HL-60/S4 (cell line): ENCODE measurements around the gene GAREM1.

ENCODE experiments used
- in situ Hi-C: fragments of 300-500 bp; cut with MboI; formaldehyde crosslinking; loops from 2 replicates; pipeline ENCODE4 v1.14.3; 2022; ENCODE audit warnings: low sequenced_read_pairs

GAREM1 gene

DNA sequence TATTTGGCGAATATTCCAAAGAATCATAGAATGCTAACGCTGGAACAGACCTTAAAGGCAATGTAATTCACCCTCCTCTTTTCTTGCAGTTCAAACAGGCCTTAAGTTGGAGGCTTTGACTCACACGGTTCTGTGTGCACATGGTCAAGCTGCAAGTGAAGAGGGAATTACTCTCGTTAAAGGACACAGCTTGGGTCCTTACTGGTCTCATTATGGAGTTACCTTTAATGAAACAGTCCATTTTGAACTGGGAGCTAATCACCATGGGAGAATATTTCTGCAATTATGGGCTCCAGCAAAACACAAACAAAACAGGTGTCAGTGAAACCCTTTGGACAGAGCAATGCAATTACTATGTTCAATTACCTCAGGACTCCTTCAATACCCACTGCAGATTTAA is 135.5 kb downstream of the GAREM1 start:
- in situ Hi-C loops: no loop called here

DNA sequence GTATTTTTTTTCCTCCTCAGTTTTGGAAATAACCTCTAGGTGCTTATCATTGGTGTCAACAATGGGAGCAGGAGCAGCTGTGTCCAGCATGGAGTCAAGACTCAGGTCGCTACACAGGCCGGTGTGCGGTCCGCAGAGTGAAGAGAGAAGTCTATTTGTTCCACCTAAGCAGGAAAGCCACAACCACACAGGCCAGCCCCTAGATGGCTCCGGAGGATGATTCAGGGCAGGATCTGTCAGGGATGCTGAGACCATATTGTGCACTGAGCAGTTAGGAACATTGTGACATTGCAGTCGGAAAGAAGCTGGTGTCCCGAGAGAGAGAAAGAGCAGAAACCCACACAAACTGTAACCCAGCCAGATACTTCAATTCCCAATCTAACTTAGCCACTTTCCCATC is 136.9 kb downstream of the GAREM1 start:
- in situ Hi-C loops: no loop called here

DNA sequence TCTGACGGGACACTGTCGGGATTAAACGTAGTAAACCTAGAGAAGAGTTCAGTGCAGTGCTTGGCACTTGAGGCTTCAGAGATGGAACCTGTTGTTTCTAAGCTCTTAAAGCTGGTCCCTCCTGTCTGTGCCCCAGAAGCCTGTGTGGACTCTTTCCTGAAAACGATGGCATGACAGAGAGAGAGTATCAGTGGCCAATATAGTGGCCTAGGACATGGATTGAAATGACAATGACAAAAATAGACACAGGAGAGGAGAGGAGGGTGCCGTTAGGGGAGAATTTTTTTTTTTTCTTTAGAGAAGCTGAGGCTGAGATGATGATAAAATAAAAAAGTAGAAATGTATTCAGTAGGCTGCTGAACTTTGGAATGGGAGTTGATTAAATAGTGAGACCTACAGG is 138.0 kb downstream of the GAREM1 start:
- in situ Hi-C loops: no loop called here

DNA sequence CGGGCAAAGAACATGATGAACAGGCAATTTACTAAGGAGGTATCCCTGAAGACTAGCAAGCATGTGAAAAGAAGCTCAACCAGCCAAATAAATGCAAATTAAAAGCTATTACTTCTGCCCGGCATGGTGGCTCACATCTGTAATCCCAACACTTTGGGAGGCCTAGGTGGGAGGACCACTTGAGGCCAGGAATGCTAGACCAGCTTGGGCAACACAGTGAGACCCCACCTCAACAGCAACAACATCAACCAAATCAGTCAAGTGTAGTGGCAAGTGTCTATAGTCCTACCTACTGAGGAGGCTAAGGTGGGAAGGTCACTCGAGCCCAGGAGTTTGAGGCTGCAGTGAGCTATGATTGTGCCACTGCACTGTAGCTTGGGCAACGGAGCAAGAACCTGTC is 141.7 kb downstream of the GAREM1 start:
- in situ Hi-C loops: no loop called here

DNA sequence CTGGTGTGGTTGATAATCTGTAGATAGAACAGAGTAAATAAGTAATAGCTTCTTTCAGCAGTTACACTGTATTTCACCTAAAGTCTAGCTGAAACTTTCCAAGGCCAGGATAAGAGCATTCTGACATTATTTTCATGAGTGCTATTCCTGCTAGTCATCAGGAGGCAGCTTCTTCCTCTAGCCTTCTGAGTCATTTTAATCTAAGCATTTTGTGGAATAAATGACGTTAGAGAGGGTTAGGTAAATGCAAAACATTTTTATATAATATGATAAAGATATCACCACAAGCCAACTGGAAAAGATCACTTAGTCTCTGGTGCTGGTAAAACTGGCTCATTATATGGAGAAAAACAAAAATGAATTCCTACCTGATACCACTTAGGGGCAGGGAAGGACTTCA is 142.3 kb downstream of the GAREM1 start:
- in situ Hi-C loops: no loop called here

DNA sequence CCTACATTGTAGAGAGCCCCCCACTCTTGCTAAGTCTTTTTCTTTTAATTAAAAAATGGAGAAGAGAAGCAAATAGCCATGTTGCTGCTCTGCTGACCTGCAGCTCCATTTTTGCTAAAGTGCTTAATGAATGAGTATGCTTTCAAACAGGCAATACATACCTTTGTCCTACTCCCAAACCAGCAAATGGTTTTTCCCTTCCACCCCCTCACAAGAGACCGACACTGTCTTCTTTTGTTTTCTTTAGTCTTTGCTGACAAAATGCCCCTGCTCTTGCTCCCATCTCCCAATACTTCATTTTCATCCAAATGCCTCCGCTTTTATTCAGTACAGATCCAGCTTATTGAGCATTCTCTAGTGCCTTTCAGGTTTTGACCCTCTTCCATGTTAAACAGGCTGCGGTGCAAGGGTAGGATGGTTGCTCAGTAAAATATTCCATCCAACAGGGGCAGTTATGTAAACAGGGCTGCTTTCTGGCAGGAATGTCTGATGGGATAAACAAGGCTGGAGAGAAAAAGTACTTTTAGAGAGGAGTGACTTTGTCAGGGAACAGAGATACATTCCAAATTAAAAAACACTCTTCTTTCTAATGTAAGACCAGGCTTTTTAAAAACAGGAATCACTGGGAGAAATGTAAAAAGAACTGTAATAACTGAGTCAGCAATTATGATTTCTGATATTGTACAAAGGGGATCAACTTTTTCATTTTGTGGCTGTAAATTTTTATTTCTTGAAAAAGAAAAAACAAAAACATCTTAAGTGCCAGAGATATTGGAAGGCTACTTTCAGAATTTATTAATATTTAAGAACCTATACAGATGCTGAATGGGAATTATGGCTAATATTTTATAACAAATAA is 144.0 kb downstream of the GAREM1 start:
- in situ Hi-C loops: no loop called here

DNA sequence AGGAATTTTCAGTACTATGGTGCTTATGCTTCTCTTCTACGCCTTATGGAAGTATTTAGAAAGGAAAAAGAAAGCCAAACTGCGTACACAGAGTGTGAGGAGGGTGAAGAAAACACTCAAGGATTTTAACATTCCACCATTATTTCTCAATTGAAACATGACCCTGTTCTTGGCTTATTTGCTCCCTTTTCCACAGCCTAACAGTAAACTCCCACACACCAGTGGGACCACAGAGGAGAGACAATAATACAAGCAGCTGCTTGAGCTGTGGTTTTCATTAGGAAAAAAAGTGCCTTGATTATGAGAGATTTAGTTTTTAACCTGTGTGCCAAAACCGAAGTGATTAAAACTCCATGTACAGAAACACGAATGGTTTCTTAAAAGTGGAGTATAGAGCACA is 146.5 kb downstream of the GAREM1 start:
- in situ Hi-C loops: no loop called here

DNA sequence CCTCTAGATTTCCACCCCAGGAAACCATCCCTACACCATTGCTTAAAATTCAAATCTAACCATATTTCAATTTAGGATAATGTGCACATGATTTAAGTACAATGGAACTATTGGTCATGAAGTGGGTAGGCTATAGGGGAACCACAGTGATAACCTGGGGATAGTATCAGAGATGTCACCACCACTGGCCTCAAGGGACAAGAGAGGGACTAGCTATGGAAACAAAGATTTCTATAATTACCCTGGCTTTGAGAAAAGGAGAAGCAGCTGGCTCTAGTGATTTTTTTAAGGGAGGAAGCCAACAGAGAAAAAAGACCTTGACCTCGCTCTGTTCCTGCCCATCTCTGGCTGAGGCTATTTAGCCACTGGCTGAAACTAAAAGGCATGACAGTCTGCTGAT is 148.9 kb downstream of the GAREM1 start:
- in situ Hi-C loops: no loop called here

DNA sequence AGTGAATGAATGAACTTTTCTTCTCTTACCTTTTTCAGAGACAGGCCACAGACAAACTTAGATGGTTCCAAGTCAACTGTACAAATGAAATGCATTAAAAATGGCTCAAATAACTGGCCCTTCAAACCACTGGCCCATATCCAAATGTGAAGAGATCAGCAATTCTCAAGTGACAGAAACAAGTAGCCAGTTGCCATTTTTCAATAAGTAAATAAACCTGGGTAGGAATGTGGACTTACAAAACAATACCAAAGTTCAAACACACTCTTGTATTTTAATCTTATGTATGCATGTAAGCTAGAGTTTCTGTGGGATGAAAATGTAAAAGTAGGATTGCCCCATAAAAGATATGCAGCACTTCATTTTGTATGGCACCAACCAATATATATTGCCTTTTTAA is 151.6 kb downstream of the GAREM1 start:
- in situ Hi-C loops: no loop called here

DNA sequence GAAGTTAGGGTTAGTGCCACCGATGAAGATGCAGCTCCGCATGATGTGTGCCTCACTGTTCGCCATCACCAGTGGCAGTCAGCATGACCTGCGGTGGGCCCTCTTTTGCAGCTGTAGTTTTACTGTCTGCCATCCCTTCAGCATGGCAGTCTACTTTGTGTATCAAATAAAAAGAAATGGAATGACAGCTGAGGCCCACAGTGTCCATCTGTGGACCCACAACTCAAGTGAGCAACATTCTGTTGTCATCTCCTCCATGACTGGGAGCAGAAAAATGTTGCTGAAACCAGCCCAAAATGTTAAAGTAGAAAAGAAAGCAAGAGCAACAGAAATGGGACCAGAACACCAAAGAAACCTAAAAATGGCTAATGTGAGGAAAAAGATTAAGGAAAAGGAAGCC is 152.1 kb downstream of the GAREM1 start:
- in situ Hi-C loops: no loop called here

DNA sequence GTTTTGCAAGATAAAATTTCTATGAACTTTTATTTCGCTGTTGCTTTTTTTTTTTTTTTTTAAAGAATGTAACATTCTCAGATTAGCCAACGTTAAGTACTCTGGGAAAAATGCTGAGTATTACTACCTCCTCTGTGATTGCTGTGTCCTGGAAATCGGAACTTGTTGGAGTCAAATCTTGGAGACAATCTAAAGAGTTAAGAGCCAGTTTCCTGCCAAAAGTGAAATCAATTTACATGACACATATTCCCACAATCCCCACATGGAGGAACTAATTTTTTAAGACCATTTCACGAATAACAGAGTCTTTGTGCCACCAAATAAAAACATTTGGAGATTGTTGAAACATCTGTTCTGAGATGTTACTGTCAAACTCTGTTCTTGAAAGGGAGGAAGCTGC is 153.0 kb downstream of the GAREM1 start:
- in situ Hi-C loops: no loop called here

DNA sequence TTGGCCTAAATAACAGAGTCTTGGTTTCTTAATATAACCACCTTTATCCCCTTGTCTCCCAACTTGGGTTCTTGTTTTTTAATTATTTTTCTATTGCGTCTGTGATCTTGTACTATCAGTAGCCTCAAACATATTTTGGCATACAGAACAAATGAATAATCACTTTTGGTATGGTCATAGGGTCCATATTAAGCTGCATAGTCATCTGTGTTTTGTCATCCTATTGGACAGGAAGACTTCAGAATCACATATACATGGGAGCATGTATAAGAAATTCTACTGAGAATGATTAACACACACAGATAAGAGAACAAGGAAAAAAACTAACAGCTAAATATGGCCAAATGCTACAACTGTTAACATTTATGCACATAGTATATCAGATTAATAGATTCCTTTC is 154.8 kb downstream of the GAREM1 start:
- in situ Hi-C loops: no loop called here

DNA sequence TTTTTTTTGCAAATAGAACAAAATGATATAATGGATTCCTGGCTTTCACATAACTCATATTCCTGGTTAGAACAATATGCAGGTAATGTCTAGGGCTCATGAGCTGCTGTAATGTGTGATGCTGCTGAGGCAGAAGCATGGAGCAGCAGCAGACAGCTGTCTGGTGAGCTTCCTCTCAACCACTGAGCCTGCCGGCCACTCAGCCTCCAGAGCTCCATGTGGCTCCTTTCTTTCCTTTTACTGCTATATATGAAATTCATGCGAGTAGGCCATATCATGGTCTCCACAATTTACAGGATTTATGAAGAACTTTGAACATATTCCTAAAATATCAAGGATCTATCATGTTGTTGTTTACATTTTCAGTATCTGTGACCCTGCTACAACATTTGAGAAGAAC is 159.9 kb downstream of the GAREM1 start:
- in situ Hi-C loops: no loop called here

DNA sequence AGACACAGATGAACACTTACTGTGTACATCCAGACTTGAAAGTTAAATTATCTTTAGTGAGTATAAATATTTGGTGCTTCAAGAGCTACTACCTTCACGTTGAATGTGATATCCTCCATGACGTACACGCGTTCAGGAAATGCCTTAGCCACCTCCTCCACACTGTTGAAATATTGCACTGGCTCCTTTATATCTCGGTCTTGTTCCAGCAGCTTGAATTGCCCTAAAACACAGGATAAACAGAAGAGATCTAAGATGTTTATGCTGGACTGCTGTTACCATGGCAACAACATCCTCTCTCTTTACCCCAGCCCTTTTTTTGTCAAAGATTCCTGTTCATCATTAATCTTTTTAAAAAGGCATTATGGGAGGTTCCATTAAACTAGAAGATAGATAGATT is 160.6 kb downstream of the GAREM1 start:
- in situ Hi-C loops: no loop called here

DNA sequence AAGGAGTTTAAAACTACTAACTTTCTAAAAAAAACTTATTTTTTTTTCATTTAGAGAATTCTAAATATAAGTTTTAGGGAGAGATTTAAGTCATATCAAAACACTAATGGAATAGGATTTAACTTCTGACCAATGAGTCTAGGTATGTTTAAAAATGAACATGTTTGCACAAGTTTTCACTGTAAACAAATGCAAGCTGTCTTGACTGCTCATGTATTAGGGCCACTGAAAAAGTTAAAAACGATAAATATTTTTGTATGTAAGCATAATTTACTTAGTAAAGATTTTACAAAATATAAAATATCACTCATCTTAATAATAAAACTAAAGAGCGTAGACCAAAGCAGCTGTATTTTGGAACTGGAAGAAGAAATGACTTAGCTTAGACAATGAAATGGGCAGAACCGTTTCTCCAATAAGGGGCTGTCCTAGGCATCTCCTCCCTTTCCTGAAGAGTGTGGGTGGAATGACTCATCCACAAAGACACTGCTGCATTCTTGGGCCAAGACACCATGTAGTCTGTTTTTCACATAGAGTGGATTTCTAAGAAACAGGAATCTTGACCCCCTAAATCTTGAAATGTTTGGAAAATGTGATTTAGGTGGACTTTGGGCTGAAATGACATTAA is 162.1 kb downstream of the GAREM1 start:
- in situ Hi-C loops: no loop called here

DNA sequence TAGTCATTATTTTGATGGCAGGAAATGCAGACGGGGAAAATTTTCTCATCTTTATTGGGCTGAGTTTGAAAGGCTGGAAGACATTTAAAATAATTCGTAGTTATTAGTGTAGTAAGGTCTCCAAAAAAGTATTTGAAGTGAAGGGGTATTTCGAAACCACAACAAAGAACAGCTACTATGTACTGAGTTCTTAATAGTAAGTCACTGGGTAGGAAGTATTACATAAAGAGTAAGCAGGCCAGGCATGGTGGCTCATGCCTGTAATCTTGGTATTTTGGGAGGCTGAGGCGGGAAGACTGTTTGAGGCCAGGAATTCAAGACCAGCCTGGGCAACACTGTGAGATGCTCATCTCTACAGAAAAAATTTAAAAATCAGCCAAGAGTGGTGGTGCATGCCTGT is 167.3 kb downstream of the GAREM1 start:
- in situ Hi-C loops: no loop called here

DNA sequence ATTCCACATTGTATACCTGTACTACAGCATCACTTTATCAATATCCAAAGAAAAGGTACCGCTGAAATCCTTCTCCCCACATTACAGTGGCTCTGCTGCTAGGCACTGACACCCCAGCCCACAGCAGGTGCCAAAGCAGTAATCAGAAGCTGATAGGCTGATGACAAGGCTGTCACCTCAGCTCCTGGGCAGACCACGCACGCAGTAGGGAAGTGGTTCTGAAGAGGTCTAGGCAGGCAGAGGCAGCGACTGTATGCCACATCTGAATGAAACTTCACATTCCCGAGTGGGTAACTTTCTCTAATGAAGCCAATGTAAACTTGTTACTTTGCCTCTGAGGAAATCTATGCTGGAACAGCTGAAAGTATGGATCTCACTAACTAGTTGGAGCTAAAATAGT is 167.9 kb downstream of the GAREM1 start:
- in situ Hi-C loops: no loop called here

DNA sequence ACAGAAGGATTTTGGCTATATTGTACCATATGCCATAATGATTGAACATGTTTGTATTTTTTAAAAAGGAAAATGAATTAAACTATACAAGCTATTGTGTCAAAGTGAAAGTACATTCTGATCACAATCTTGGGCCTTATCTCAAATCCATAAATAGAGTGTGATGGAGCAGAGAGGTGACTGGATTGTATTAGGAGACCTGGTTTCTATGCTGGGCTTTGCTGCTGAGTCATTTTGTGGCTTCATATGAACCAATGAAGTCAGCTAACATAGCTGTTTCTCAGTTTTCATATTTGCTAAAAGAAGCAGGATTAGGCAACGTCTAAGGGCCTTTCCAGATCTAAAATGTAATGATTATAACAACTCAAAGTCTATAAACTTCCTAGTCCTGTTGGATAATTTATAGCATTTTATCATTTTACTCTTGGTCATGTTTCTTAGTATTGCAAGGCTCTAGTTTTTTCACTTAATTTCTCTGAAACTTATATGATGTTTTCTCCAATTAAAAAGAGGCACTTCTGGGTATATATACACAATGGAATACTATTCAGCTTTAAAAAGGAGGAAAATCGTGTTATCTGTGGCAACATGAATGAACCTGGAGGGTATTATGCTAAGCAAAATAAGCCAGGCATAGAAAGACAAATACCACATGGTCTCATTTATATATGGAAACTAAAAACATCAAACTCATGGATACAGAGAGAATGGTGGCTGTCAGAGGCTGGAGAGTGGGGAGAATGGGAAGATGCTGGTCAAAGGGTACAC is 168.5 kb downstream of the GAREM1 start:
- in situ Hi-C loops: no loop called here

DNA sequence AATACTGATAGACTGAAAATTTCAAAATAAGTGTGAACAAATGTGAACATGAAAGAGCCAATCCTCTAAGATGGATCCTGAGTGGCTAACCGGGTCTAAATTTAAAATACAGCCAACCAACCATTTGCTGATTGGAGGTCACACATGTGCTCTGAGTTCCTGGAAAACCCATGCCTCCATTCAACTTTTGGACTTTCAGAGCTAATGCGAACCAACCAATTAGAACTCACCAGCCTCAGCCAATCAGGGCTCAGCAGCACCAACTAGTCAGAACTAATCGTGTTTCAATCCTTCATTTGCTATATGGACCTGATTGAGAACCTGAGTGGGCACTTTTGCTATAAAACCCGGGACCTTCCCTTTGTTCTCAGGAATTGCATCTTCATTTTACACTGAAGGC is 169.3 kb downstream of the GAREM1 start:
- in situ Hi-C loops: no loop called here

DNA sequence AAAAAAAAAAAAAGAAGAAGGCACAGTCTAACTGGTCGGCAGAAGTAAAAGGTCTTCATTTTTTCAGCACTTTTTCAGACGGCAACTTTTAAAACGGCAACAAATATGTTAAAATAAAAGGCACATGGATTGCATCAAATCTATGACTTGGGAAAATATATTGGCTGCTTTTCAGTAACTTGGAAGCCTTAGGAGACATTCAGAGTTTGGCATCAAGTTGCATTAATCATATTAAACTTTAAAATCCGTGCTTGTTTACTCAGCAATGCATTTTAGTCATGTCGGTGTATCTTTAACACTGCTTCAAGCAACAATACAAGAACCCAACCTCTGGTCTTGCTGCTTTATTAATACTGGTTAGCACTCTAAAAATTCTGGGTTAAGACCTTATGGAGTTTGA is 169.8 kb downstream of the GAREM1 start:
- in situ Hi-C loops: no loop called here

DNA sequence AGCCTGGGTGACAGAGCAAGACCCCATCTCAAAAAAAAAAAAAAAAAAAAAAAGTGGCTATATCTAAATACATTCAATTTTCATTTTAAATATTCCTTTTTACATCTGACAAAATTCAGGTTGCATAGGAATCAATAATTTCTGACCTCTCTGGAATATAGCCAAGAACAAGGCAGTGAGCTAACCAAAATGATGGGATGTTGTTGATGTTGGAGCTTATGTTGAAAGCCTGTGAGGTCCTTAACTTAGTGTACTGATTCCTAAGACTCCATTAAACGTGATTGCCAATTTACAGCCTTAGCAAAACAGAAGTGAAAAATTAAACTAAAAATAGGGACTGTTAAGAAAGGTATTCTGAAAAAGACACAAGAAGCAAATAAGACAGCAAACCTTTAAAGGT is 171.2 kb downstream of the GAREM1 start:
- in situ Hi-C loops: no loop called here

DNA sequence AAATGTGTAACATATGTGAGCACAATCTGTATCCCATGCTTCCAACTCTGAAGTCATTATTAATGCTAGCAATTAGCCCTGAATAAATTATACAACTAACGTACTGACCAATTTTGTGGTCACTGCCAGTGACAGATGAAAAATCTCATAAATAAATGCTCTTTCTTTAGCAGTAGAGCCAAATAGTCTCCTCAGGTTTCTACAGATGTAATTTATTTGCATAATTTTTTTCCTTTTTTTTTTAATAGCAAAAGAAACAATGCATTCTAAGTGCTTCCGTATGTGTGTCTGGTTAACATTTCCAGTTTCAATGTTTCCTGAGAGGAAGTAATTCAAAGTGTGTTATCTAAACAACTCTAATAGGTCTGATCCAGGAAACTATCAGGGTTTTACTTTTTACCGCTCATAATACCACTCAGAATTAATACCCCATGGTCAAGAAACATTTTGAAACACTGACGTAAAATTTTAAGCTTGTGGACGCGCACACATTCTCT is 172.5 kb downstream of the GAREM1 start:
- in situ Hi-C loops: no loop called here
